Activated T-cell treated with anti-CD3 and anti-CD28 coated beads, Interleukin-2, amount 50 U/mL, for 24 hours (primary cell): ENCODE data around the gene CSK.

ENCODE experiments used
- DNase-seq: peaks from one replicate; pipeline ENCODE4 v3.0.0-alpha.2; 2020
- H3K27ac Mint-ChIP-seq: 2 replicates; pipeline ENCODE4 v1.8.0; 2020; ENCODE audit warnings: mild to moderate bottlenecking, mixed read lengths
- H3K27me3 Mint-ChIP-seq: 2 replicates; pipeline ENCODE4 v1.8.0; 2020; ENCODE audit warnings: mixed read lengths
- H3K36me3 Mint-ChIP-seq: 2 replicates; pipeline ENCODE4 v1.8.0; 2020; ENCODE audit warnings: low read depth, mixed read lengths
- H3K4me1 Mint-ChIP-seq: 2 replicates; pipeline ENCODE4 v1.8.0; 2020; ENCODE audit warnings: low read depth, mixed read lengths
- H3K4me3 Mint-ChIP-seq: 2 replicates; pipeline ENCODE4 v1.8.0; 2020; ENCODE audit warnings: mild to moderate bottlenecking, moderate library complexity, mixed read lengths
- H3K9me3 Mint-ChIP-seq: 2 replicates; pipeline ENCODE4 v1.8.0; 2020; ENCODE audit warnings: mixed read lengths

Gene CSK

GRCh38 chr15:74788683-74789151, 6.8 kb downstream of the CSK start:
- DNase-seq = peak; percentile 62
- Mint-ChIP-seq H3K36me3 (peaks cover 92% of the 10 kb centered on the region), H3K9me3 (no peaks in the 10 kb centered on the region), H3K4me3 (peak overlapping the region; percentile 97), H3K27ac (peak overlapping the region; percentile 99), H3K4me1 (peaks cover 89% of the 10 kb centered on the region), H3K27me3 (no peaks in the 10 kb centered on the region)

DNA sequence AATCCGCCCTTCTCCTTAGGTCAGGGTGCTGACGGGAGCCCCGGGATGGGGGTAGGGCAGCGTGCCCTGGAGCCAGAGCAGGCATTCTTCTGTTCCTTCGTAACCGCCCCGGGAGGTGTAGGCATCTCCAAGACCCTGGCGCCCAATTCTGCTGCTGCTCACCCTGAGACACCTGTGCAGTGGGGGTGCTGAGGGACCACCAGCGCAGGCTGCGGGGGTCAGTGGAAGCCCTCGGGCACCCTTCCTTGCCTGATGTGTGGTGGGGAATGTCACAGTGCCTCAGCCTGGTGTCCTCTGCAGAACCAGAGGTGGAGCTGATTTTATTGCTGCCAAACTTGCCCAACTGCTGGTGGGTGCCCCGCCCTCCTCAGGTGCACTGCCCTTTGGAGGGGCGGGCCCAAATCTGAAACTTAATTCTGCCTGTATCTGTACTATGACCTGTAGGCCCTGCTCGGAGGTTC, 7.3 kb downstream of the CSK start:
- Mint-ChIP-seq H3K9me3 (no peaks in the 10 kb centered on the region), H3K4me1 (peaks cover 91% of the 10 kb centered on the region), H3K4me3 (peak overlapping the region; percentile 97), H3K27me3 (no peaks in the 10 kb centered on the region), H3K36me3 (peaks cover 88% of the 10 kb centered on the region), H3K27ac (peak overlapping the region; percentile 99)
- DNase-seq = no peak

GRCh38 chr15:74789741-74790079, 7.8 kb downstream of the CSK start:
- peak overlapping the region; percentile 99 for H3K27ac Mint-ChIP-seq
- peaks cover 92% of the 10 kb centered on the region for H3K4me1 Mint-ChIP-seq
- no peaks in the 10 kb centered on the region for H3K27me3 Mint-ChIP-seq
- peaks cover 87% of the 10 kb centered on the region for H3K36me3 Mint-ChIP-seq
- no peaks in the 10 kb centered on the region for H3K9me3 Mint-ChIP-seq
- peak overlapping the region; percentile 97 for H3K4me3 Mint-ChIP-seq
- peak; percentile 37 for DNase-seq

DNA sequence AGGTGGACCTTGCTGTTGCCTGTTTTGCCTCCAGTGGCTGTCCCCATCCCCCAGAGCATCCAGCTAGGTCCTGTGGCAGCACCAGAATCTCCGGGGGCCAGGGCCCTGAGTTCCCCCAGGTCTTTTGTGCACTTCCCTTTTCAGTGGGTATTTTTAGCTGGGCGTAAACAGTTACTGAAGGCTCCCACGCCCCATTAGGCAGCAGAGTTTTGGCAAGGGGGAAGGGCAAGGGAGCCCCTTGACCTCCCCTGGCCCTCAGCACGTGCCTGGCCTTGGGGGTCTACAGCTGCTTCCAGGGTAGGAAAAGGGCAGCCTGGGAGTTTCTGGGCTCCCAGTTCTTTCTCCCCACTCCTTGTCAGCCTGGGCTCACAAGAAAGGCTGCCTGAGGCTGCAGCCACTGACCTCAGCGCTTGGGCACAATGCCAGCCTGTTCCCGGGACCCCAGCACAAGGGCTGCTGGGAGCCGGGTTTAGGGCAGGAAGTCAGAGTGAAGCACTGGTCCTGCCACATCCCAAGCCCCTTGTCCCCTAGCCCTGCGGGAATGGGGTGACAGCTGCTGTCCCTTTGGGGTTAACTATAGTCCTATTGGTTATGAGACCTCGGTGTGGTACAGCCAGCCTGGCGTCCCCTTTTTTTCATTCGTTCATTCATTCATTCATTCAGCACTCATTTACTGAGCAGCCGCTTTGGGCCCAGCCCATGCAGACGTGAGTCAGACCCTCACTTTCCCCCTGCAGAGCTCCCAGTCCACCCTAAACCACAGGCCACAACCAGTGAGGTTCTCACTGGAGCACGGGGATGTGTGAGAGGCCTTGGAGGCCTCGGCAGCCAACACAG, 8.4 kb downstream of the CSK start:
- Mint-ChIP-seq H3K36me3 (peaks cover 87% of the 10 kb centered on the region), H3K4me3 (peak overlapping the region; percentile 97), H3K4me1 (peaks cover 92% of the 10 kb centered on the region), H3K9me3 (no peaks in the 10 kb centered on the region), H3K27ac (peak overlapping the region; percentile 99), H3K27me3 (no peaks in the 10 kb centered on the region)
- DNase-seq = no peak

- Mint-ChIP-seq H3K4me1 (peaks cover 93% of the 10 kb centered on the region), H3K36me3 (peaks cover 85% of the 10 kb centered on the region), H3K27ac (peak overlapping the region; percentile 99), H3K4me3 (peak overlapping the region; percentile 97), H3K9me3 (no peaks in the 10 kb centered on the region), H3K27me3 (no peaks in the 10 kb centered on the region)
- no peak for DNase-seq
Measured at GRCh38 chr15:74791007-74791406, 9.1 kb downstream of the CSK start.

DNA sequence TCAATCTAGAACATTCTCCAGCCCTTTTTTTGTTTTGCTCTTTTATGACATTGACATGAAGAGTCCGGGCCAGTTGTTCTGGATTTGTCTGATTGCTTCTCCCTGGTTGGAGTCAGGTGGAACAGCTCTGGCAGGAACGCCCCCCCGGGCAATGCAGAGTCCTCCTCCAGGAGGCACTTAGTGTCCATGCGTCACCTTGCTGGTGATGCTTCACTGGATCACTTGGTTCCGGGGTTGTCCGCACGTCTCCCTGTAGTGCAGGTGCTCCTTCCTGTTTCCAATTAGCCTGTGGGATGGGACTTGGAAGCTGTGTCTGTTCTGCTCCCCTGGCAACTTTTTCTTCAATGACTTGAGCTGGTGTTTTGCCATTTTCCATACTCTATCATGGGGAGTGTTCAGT, 9.8 kb downstream of the CSK start:
- Mint-ChIP-seq H3K4me3 (peak overlapping the region; percentile 97), H3K9me3 (no peaks in the 10 kb centered on the region), H3K4me1 (peaks cover 95% of the 10 kb centered on the region), H3K27ac (peak overlapping the region; percentile 99), H3K36me3 (peaks cover 86% of the 10 kb centered on the region), H3K27me3 (no peaks in the 10 kb centered on the region)
- DNase-seq = no peak

DNA sequence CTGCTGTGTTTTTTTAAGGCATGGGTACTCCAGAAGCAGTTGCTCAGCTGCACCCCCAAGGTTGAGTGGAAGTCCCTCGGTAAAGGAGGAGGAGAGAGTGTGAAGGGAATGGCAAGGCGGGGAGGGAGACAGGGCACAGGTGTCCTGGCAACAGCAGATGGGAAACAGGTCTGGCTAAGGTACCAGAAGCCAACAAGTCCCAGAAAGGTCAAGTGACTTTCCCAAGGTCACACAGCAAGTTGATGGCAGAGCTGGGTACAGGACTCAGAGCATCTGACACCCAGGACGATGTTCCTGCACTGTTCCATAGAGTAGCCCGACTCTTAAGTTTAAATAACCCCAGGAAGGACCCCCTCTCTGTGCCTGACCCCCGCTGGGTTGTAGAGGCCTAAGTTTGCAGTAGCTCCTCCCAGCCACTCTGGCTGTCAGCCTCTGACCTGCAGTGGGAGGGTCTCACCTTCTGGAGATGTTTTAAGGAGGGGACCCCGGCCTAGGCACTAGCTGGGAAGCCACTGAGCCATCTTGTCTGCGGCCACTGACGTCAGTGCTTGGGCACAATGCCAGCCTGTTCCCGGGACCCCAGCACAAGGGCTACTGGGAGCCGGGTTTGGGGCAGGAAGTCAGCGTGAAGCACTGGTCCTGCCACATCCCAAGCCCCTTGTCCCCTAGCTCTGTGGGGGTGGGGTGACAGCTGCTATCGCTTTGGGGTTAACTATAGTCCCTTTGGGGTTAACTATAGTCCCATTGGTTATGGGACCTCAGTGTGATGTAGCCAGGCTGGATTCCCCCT, 10.5 kb downstream of the CSK start:
- H3K27me3 Mint-ChIP-seq = no peaks in the 10 kb centered on the region
- no peaks in the 10 kb centered on the region for H3K9me3 Mint-ChIP-seq
- H3K27ac Mint-ChIP-seq = peak overlapping the region; percentile 99
- H3K36me3 Mint-ChIP-seq = peaks cover 81% of the 10 kb centered on the region
- DNase-seq = no peak
- H3K4me3 Mint-ChIP-seq = peak overlapping the region; percentile 97
- H3K4me1 Mint-ChIP-seq = peaks cover 94% of the 10 kb centered on the region

GRCh38 chr15:74793135-74794028, 11.5 kb downstream of the CSK start:
- Mint-ChIP-seq H3K4me1 (peaks cover 94% of the 10 kb centered on the region), H3K9me3 (no peaks in the 10 kb centered on the region), H3K27me3 (no peaks in the 10 kb centered on the region), H3K36me3 (peaks cover 84% of the 10 kb centered on the region), H3K4me3 (peak overlapping the region; percentile 38), H3K27ac (peak overlapping the region; percentile 99)
- peak; percentile 77 for DNase-seq

DNA sequence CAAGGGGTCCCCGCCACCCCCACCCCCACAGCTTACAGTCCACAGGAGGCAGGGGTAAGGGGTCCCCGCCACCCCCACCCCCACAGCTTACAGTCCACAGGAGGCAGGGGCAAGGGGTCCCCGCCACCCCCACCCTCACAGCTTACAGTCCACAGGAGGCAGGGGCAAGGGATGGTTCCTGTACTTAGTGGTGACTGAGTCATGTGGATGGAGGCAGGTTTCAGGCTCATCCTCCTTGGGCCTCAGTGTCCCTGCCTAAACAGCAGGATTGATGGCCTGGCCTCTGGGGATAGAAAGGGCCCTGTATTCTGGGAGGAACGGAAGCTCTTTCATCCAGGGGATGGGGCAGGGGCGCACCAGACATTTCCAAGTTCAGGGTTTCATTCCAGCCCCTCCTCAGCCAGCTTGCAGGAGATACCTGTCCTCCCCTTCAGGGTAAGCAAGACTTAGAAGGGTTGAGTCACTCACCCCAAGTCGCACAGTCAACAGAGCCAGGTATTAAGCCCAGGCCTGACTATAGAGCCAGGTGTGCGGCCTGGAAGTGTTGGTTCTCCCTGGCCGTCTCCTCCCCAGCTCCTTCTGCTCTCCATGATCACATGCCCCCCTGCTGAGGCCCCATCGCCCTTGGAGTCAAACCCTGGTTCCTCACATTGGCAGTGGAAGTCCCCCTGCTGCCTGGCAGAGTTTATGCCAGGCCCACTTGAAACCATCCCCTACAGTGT, 12.5 kb downstream of the CSK start:
- no peaks in the 10 kb centered on the region for H3K27me3 Mint-ChIP-seq
- peak overlapping the region; percentile 91 for H3K27ac Mint-ChIP-seq
- H3K4me1 Mint-ChIP-seq = peaks cover 94% of the 10 kb centered on the region
- peak; percentile 40 for DNase-seq
- peak overlapping the region; percentile 45 for H3K4me3 Mint-ChIP-seq
- H3K36me3 Mint-ChIP-seq = peaks cover 84% of the 10 kb centered on the region
- no peaks in the 10 kb centered on the region for H3K9me3 Mint-ChIP-seq

DNA sequence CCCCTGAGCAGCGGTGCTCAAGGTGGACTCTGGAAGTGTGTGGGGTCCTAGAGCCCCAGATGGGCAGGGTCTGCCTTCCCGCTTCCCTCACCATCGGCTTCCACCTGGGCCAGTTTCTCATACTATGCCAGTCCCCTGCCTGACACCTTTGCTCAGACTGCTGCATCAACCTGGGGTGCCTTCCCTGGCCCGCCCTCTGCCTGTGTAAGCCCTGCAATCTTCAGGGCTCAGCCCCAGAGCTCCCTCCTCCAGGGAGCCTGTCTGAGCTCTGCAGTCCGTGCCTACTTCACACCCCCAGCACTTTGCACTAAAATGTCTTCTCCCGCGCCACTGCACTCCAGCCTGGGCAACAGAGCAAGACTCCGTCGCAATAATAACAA, 13.1 kb downstream of the CSK start:
- no peaks in the 10 kb centered on the region for H3K27me3 Mint-ChIP-seq
- peak; percentile 38 for DNase-seq
- peak overlapping the region; percentile 45 for H3K4me3 Mint-ChIP-seq
- peaks cover 84% of the 10 kb centered on the region for H3K36me3 Mint-ChIP-seq
- H3K27ac Mint-ChIP-seq = peak overlapping the region; percentile 91
- H3K9me3 Mint-ChIP-seq = no peaks in the 10 kb centered on the region
- peaks cover 94% of the 10 kb centered on the region for H3K4me1 Mint-ChIP-seq

DNA sequence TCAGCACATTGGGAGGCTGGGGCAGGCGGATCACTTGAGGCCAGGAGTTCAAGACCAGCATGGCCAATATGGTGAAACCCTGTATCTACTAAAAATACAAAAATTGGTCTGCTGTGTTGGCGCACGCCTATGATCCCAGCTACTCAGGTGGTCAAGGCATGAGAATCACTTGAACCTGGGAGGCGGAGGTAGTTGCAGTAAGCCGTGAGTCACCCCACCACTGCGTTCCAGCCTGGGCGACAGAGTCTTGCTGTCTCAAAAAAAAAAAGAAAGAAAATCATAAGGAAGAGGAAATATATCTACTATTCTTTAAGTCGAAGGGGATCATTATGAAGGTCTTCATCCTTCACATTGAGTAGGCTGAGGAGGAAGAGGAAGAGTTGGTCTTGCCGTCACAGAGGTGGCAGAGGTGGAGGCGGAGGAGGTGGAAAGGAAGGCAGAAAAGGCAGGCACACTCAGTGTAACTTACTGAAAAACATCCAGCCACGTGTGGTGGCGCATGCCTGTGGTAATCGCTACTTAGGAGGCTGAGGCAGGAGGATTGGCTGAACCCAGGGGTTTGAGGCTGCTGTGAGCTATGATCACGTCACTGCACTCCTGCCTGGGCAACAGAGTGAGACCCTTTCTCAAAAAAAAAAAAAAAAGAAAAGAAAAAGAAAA, 14.2 kb downstream of the CSK start:
- Mint-ChIP-seq H3K27me3 (no peaks in the 10 kb centered on the region), H3K27ac (peak overlapping the region; percentile 91), H3K9me3 (no peaks in the 10 kb centered on the region), H3K36me3 (peaks cover 84% of the 10 kb centered on the region), H3K4me3 (peak overlapping the region; percentile 32), H3K4me1 (peaks cover 87% of the 10 kb centered on the region)
- DNase-seq = peak; percentile 62

GRCh38 chr15:74798388-74799254, 16.7 kb downstream of the CSK start:
- peaks cover 61% of the 10 kb centered on the region for H3K4me1 Mint-ChIP-seq
- no peaks in the 10 kb centered on the region for H3K9me3 Mint-ChIP-seq
- peak overlapping the region; percentile 15 for H3K4me3 Mint-ChIP-seq
- peak overlapping the region; percentile 92 for H3K27ac Mint-ChIP-seq
- peak; percentile 38 for DNase-seq
- no peaks in the 10 kb centered on the region for H3K27me3 Mint-ChIP-seq
- H3K36me3 Mint-ChIP-seq = peaks cover 85% of the 10 kb centered on the region
